ENCODE data around the gene CORT.
"Not testable (repeated sequence)": the region's sequence is repeated elsewhere in the genome, so short reads cannot be mapped to it uniquely, and the experiment has no call there.

The CORT gene, protein sequence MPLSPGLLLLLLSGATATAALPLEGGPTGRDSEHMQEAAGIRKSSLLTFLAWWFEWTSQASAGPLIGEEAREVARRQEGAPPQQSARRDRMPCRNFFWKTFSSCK

DNA sequence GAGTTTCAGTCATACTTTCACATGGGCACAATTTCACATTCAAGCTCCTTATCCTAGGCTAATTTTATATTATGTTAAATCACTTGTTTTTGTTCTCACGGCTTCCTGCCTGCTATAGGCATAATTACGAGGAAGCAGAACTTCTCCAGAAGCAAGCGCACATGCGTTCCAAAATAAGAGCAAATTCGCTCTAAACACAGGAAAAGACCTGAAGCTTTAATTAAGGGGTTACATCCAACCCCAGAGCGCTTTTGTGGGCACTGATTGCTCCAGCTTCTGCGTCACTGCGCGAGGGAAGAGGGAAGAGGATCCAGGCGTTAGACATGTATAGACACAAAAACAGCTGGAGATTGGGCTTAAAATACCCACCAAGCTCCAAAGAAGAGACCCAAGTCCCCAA lies at the start of gene CORT:
CORT (plus strand) TSS at position 281 of the 400 bp plus-strand sequence. CDS start 193 bp downstream, outside the sequence.
- Histone ChIP-seq H3K27ac (no peak within 1 kb of the TSS), H3K4me3 (ENCODE audit: low read depth, low read length) (no peak within 1 kb of the TSS), H3K27me3 (replicated peaks) (no peaks in the 10 kb centered on the region), H3K36me3 (replicated peaks) (no peaks in the 10 kb centered on the region)
- TF ChIP-seq, protein P1, sequence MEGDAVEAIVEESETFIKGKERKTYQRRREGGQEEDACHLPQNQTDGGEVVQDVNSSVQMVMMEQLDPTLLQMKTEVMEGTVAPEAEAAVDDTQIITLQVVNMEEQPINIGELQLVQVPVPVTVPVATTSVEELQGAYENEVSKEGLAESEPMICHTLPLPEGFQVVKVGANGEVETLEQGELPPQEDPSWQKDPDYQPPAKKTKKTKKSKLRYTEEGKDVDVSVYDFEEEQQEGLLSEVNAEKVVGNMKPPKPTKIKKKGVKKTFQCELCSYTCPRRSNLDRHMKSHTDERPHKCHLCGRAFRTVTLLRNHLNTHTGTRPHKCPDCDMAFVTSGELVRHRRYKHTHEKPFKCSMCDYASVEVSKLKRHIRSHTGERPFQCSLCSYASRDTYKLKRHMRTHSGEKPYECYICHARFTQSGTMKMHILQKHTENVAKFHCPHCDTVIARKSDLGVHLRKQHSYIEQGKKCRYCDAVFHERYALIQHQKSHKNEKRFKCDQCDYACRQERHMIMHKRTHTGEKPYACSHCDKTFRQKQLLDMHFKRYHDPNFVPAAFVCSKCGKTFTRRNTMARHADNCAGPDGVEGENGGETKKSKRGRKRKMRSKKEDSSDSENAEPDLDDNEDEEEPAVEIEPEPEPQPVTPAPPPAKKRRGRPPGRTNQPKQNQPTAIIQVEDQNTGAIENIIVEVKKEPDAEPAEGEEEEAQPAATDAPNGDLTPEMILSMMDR (IDR thresholded peaks at IDR 0.05; ENCODE audit: low read depth, low read length, missing control alignments): no peak
- no peak for DNase-seq
- in situ Hi-C loops (cut with HindIII; ENCODE audit: low pct_ligation_motif_present, low sequenced_read_pairs): no loop called here

DNA sequence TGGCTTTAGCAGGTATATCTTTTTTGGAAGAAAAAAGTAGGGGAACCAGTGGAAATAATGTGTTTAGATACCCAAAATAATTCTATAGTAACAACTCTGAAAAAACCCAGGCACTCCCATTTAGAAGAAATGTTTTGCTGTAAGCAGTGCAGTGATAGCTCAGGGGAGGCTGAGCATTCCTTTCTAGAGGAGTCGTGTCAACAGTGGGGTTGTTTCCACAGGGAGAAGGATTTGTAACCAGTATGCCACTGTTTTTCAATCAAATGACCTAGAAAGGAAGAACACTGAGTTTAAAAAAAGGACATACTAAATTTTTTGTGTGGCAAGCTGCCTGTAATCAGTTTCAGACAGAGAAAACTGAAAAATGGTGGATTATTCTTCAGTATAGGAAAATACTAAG lies 48.5 kb upstream of the CORT start:
- in situ Hi-C loops (cut with HindIII; ENCODE audit: low pct_ligation_motif_present, low sequenced_read_pairs): no loop called here
- Histone ChIP-seq H3K27me3 (replicated peaks) (no peaks in the 10 kb centered on the region), H3K36me3 (replicated peaks) (peaks cover 29% of the 10 kb centered on the region), H3K27ac (no peak overlapping the region), H3K4me3 (ENCODE audit: low read depth, low read length) (no peak overlapping the region)
- TF ChIP-seq, protein P1 (IDR thresholded peaks at IDR 0.05; ENCODE audit: low read depth, low read length, missing control alignments): no peak
- no peak for DNase-seq

DNA sequence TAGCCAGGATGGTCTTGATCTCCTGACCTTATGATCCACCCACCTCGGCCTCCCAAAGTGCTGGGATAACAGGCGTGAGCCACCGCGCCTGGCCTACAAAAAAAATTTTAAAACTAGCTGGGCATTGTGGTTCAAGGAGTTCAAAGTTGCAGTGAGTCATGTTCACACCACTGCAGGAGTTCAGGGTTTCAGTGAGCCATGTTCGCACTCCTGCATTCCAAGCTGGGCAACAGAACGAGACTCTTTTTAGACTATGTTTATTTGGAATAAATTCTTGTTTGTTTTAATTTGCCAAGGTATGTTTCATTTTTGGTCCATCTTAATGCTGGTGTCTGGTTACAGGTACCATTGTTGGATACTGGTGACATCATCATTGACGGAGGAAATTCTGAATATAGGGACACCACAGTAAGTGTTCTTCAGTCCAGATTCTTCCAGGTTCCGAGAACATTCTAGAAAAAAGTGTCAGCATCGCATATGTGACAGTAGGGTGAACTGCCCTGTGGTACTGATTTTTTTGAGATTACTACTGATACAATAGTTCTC lies 47.0 kb upstream of the CORT start:
- DNase-seq: peak; percentile 72
- H3K4me3 ChIP-seq (ENCODE audit: low read depth, low read length): no peak overlapping the region
- peaks cover 41% of the 10 kb centered on the region for H3K36me3 ChIP-seq (replicated peaks)
- in situ Hi-C loops (cut with HindIII; ENCODE audit: low pct_ligation_motif_present, low sequenced_read_pairs): no loop called here
- TF ChIP-seq, protein P1 (IDR thresholded peaks at IDR 0.05; ENCODE audit: low read depth, low read length, missing control alignments): no peak
- H3K27ac ChIP-seq: peak overlapping the region; percentile 79
- H3K27me3 ChIP-seq (replicated peaks): no peaks in the 10 kb centered on the region

DNA sequence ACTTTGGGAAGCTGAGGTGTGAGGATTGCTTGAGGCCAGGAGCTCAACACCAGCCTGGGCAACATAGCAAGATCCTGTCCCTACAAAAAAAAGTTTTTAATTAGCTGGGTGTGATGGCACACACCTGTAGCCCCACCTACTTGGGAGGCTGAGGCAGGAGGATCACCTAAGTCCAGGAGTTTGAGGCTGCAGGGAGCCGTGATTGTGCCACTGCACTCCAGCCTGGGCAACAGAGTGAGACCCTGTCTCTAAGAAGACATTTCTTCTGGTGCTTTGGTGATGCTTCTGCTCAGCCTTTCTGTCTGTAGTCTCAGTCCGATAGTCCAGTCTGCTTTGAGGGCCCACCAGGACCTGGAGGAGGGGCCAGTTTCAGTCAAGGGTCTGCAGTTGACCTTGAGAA lies 42.6 kb upstream of the CORT start:
- in situ Hi-C loops (cut with HindIII; ENCODE audit: low pct_ligation_motif_present, low sequenced_read_pairs): no loop called here
- TF ChIP-seq, protein P1 (IDR thresholded peaks at IDR 0.05; ENCODE audit: low read depth, low read length, missing control alignments): no peak
- DNase-seq: no peak
- Histone ChIP-seq H3K27me3 (replicated peaks) (no peaks in the 10 kb centered on the region), H3K4me3 (ENCODE audit: low read depth, low read length) (no peak overlapping the region), H3K36me3 (replicated peaks) (peaks cover 79% of the 10 kb centered on the region), H3K27ac (no peak overlapping the region)

DNA sequence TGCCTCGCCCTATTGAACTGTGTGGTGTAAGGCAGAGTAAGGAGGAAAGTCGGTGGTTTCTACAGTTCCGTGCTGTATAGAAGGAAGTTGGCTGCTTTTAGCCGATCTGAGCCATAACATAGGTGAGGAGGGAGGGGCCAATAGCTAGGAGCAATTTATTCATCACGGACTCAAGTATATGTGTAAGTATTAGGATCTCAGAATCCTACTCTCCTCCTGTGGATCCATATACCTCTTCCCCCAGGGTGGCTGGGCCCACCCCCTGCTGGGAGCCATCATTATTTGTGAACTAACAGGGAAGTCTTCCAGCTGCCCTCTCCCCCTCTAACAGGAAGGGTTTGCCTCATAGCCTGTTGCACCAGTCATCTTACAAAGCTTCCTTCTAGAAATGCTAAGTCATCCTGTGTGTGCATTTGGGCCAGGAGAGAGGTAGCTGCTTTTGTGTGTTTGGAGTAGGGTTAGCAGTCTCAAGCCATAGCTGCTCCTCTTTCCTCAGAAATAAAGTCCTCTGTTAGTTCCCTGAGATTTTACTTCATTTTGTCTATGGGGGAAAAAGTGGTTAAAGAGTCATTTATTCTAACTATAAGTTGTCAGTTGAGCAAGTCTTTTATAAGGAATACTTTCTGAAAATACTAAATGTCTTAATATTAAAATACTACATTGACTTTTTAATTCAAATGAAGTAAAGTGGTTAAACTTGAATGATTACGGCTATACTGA lies 34.5 kb upstream of the CORT start:
- Histone ChIP-seq H3K36me3 (replicated peaks) (peaks cover 83% of the 10 kb centered on the region), H3K27me3 (replicated peaks) (no peaks in the 10 kb centered on the region), H3K4me3 (ENCODE audit: low read depth, low read length) (no peak overlapping the region), H3K27ac (peak overlapping the region; percentile 58)
- DNase-seq: peak; percentile 38
- TF ChIP-seq, protein P1 (IDR thresholded peaks at IDR 0.05; ENCODE audit: low read depth, low read length, missing control alignments): no peak
- in situ Hi-C loops (cut with HindIII; ENCODE audit: low pct_ligation_motif_present, low sequenced_read_pairs): no loop called here

DNA sequence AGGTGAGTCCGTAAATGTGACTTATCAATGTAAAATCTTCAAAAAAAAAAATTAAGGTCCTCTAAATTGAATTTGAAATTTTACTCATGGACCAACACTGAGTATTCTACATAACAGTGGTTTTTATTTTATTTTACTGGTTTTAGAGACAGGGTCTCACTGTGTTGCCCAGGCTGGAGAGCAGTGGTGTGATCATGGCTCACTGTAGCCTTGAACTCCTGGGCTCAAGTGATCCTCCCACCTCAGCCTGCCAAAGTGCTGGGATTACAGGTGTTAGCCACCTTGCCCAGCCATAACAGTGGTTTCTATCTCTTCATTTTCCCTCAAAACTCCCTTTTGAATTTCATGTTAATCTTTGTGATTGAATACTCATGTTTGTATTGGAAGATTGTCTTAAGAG lies 33.9 kb upstream of the CORT start:
- in situ Hi-C loops (cut with HindIII; ENCODE audit: low pct_ligation_motif_present, low sequenced_read_pairs); H3K27me3 ChIP-seq (replicated peaks); DNase-seq; H3K4me3 ChIP-seq (ENCODE audit: low read depth, low read length); H3K27ac ChIP-seq: not testable (repeated sequence)
- peaks cover 85% of the 10 kb centered on the region for H3K36me3 ChIP-seq (replicated peaks)

DNA sequence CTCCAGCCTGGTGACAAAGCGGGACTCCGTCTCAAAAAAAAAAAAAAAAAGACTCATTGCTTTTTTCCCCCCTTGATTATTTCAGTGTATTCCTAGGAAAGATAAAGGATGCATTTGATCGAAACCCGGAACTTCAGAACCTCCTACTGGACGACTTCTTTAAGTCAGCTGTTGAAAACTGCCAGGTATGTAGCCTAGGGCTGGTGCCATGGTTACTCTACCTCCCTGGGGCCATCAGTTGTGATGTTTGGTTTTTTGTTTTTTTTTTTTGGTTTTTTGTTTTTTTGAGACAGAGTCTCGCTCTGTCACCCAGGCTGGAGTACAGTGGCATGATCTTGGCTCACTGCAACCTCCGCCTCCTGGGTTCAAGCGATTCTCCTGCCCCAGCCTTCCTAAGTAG lies 31.1 kb upstream of the CORT start:
- H3K4me3 ChIP-seq (ENCODE audit: low read depth, low read length); DNase-seq; H3K27me3 ChIP-seq (replicated peaks); in situ Hi-C loops (cut with HindIII; ENCODE audit: low pct_ligation_motif_present, low sequenced_read_pairs); H3K27ac ChIP-seq: not testable (repeated sequence)
- peaks cover 63% of the 10 kb centered on the region for H3K36me3 ChIP-seq (replicated peaks)
